ENCODE results near the gene PPID.

PPID gene

DNA sequence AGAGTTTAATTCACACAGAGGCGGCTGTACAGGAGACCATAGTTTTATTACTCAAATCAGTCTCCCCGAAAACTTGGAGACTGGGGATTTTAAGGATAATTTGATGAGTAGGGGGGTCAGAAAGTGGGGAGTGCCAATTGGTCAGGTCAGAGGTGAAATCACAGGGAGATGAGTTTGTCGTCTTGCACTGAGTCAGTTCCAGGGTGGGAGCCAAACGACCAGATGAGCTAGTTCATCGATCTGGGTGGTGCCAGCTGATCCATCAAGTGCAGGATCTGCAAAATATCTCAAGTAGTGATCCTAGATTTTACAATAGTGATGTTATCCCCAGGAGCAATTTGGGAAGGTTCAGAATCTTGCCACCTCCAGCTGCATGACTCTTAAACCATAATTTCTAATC, 47.1 kb downstream of the PPID start:
- H3K27ac ChIP-seq: no peak overlapping the region
- no peak for DNase-seq
- no peaks in the 10 kb centered on the region for H3K27me3 ChIP-seq (replicated peaks)
- TF ChIP-seq, protein P1, sequence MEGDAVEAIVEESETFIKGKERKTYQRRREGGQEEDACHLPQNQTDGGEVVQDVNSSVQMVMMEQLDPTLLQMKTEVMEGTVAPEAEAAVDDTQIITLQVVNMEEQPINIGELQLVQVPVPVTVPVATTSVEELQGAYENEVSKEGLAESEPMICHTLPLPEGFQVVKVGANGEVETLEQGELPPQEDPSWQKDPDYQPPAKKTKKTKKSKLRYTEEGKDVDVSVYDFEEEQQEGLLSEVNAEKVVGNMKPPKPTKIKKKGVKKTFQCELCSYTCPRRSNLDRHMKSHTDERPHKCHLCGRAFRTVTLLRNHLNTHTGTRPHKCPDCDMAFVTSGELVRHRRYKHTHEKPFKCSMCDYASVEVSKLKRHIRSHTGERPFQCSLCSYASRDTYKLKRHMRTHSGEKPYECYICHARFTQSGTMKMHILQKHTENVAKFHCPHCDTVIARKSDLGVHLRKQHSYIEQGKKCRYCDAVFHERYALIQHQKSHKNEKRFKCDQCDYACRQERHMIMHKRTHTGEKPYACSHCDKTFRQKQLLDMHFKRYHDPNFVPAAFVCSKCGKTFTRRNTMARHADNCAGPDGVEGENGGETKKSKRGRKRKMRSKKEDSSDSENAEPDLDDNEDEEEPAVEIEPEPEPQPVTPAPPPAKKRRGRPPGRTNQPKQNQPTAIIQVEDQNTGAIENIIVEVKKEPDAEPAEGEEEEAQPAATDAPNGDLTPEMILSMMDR (IDR thresholded peaks at IDR 0.05; ENCODE audit: low read depth, low read length, missing control alignments): no peak
- in situ Hi-C loops (cut with HindIII; ENCODE audit: low pct_ligation_motif_present, low sequenced_read_pairs): no loop called here
- no peak overlapping the region for H3K4me3 ChIP-seq (ENCODE audit: low read depth, low read length)
- H3K36me3 ChIP-seq (replicated peaks): no peaks in the 10 kb centered on the region

DNA sequence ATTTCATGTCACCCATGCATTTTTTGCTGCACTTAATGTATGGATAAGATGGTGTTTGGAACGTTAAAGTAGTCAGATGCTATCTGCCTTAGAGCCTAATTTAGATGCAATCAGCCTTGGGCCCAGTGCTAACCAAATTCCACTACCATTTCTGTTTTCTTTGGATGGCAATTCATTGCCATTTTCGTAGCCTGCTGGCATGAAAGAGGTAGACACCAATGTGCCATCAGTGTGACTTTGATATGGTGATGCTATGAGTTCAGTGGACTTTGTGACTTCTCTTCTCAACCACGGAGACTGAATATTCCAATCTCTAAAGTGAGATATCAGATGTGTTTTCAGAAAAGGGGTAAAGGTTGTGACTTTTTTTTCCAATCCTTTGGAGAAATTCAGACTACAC, 49.6 kb downstream of the PPID start:
- H3K27ac ChIP-seq: no peak overlapping the region
- DNase-seq: no peak
- H3K4me3 ChIP-seq (ENCODE audit: low read depth, low read length): no peak overlapping the region
- in situ Hi-C loops (cut with HindIII; ENCODE audit: low pct_ligation_motif_present, low sequenced_read_pairs): no loop called here
- H3K27me3 ChIP-seq (replicated peaks): no peaks in the 10 kb centered on the region
- no peaks in the 10 kb centered on the region for H3K36me3 ChIP-seq (replicated peaks)
- TF ChIP-seq, protein P1 (IDR thresholded peaks at IDR 0.05; ENCODE audit: low read depth, low read length, missing control alignments): no peak

DNA sequence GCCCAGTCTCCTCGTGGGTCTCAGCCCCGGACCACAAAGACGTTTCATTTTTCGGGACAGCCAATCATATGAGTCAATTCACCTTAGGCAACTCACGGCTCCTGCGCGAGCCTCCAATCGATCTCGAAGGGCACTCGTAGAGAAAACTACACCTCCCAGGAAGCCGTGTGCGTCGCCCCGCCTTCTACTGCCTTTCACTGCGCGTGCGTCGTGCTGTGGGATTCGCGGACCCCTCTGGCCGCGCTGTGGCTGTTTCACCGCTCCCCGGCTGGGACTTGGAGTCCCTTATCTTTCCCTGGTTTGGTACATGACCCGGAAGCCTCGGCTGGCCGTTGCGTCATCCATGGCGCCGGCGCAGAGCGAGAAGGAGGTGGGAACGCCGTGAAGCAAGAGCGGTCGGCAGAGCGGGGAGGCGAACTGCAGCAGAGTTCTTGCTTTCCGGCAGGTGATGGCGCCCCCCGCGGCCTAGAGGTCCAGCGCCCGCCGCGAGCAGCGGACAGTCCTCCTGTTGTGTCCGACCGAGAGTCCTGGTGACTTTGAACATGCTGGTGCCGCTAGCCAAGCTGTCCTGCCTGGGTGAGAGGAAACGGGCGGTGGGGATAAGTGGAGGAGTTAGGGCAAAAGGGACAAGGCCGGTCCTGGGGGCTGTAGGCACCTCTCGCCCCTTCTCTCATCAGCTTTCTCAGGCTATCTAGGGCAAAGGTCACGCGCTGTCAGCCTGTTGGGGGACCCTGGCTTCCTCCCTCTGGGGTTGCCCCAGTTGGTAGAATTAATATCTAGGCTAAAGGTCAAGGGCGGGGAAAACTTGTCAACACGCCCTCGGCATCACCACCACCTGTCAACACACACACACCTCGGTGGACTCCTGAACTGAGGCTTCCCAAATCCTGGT, 51.0 kb downstream of the PPID start, which contains the start of gene ETFDH:
Gene ETFDH (plus strand): TSS at position 382 of the 892 bp plus-strand sequence. CDS start 161 bp downstream, at position 543.
- in situ Hi-C loops (cut with HindIII; ENCODE audit: low pct_ligation_motif_present, low sequenced_read_pairs): no loop called here
- peak within 1 kb of the TSS; percentile 83 for H3K27ac ChIP-seq
- peak; percentile 99 for DNase-seq
- TF ChIP-seq, protein P1 (IDR thresholded peaks at IDR 0.05; ENCODE audit: low read depth, low read length, missing control alignments): peak; percentile 79
- peak within 1 kb of the TSS; percentile 91 for H3K4me3 ChIP-seq (ENCODE audit: low read depth, low read length)
- no peaks in the 10 kb centered on the region for H3K27me3 ChIP-seq (replicated peaks)
- H3K36me3 ChIP-seq (replicated peaks): no peaks in the 10 kb centered on the region

DNA sequence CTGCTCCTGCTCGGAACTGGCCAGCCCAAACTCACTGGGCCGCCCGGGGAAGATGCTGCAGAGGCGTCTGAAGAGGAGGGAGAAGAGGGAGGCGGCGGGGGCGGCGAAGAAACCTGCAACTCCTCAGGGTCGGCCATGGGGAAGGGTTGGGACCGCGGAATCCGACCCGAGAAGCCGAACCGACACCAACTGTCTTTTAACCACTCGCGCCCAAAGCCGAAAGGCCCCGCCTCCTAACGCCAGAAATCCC, 51.6 kb downstream of the PPID start, which contains the start of gene C4orf46:
Gene C4orf46 (minus strand): TSS at position 223 of the 250 bp plus-strand sequence. CDS start 86 bp downstream, at position 137.
- no peaks in the 10 kb centered on the region for H3K27me3 ChIP-seq (replicated peaks)
- no peaks in the 10 kb centered on the region for H3K36me3 ChIP-seq (replicated peaks)
- in situ Hi-C loops (cut with HindIII; ENCODE audit: low pct_ligation_motif_present, low sequenced_read_pairs): no loop called here
- no peak for DNase-seq
- TF ChIP-seq, protein P1 (IDR thresholded peaks at IDR 0.05; ENCODE audit: low read depth, low read length, missing control alignments): no peak
- H3K27ac ChIP-seq: peak within 1 kb of the TSS; percentile 83
- peak within 1 kb of the TSS; percentile 91 for H3K4me3 ChIP-seq (ENCODE audit: low read depth, low read length)

DNA sequence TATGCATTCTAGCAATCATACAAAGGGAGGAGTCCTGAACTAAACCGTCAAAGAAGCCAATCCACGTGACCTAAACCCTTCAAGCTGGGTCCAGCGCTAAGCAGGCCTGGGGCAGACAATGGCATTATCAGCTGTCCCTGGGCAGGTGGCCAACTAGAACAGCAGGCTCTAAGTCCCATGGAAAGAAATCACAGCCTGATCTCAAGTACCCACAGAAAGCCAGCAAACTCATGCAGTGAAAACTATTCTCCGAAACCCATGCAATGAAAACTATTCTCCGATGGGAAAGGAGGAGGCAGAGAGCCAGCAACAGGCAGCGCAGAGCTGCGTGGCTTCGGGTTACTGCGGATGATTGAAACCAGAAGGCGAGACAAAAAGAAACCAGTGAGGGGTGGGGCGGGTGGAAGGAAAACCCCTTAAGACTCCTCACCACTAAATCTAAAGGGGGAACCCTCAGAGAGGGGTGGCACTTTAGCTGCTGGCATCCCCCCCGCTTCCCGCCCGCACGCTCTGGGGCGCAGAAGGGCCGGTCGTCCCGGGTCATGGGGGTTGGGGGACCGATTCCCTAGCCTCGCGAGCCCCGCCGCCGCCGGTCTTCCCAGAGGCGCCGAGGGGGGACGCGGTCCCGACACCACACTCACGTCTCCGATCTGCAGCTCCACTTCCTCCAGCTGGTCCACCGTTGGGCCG, 52.1 kb downstream of the PPID start:
- in situ Hi-C loops (cut with HindIII; ENCODE audit: low pct_ligation_motif_present, low sequenced_read_pairs): no loop called here
- Histone ChIP-seq H3K36me3 (replicated peaks) (no peaks in the 10 kb centered on the region), H3K27ac (peak overlapping the region; percentile 83), H3K27me3 (replicated peaks) (no peaks in the 10 kb centered on the region), H3K4me3 (ENCODE audit: low read depth, low read length) (peak overlapping the region; percentile 91)
- TF ChIP-seq, protein P1 (IDR thresholded peaks at IDR 0.05; ENCODE audit: low read depth, low read length, missing control alignments): no peak
- DNase-seq: peak; percentile 70

All from brain microvascular endothelial cell (primary cell).